Lower lobe of right lung (tissue), 2 donors: Measurements from ENCODE around the gene PPP1R14D. TPM values are rescaled to one million over a fixed set of nuclear protein-coding genes. Genes with fewer than 3 reads are reported as not detected.

ENCODE experiments used
- ATAC-seq, 2 donors: fragments of 200-7000 bp; cut with Tn5 transposase; one replicate each; pipeline ENCODE4 v1.9.1; 2020 to 2022; ENCODE audit warnings: mild to moderate bottlenecking in 2 of 2, moderate library complexity in 2 of 2
- DNase-seq: peaks from one replicate; pipeline ENCODE4 v3.0.0-alpha.2; 2020
- H3K27ac ChIP-seq: fragments of 200-600 bp; one replicate; pipeline ENCODE4 v1.8.0; 2022
- H3K27me3 ChIP-seq: fragments of 200-600 bp; one replicate; pipeline ENCODE4 v1.8.0; 2022; ENCODE audit warnings: low read depth
- H3K36me3 ChIP-seq: fragments of 200-600 bp; one replicate; pipeline ENCODE4 v1.8.0; 2022; ENCODE audit warnings: mild to moderate bottlenecking
- H3K4me1 ChIP-seq: fragments of 200-600 bp; one replicate; pipeline ENCODE4 v1.8.0; 2022
- H3K4me3 ChIP-seq: fragments of 200-600 bp; one replicate; pipeline ENCODE4 v1.8.0; 2022; ENCODE audit warnings: mild to moderate bottlenecking
- H3K9me3 ChIP-seq: fragments of 200-600 bp; one replicate; pipeline ENCODE4 v1.8.0; 2022
- intact Hi-C: fragments of 100-400 bp; cut with DNase I; formaldehyde crosslinking; loops from one replicate; pipeline ENCODE4 v1.11.0; 2022
- total RNA-seq: library from RNA; stranded (reverse); fragmentation: NEBNext Ultra II Directional; extraction: Animal tissue kit (Norgen Biotek cat#: 25700); gene quantifications from one replicate; pipeline ENCODE4 v1.2.1, GENCODE V29; 2021
- TF ChIP-seq, protein P1 (sequence below): fragments of 200-600 bp; IDR thresholded peaks from one replicate; pipeline ENCODE4 v1.8.0; 2022; ENCODE audit warnings: antibody characterized with exemption, mild to moderate bottlenecking
- donor health status: DM: no; HTN: yes; CAD: no; lungs with severe emphysema.

Gene PPP1R14D
- total RNA-seq, 1 donor from 2014 or later, result 0.53 TPM

DNA sequence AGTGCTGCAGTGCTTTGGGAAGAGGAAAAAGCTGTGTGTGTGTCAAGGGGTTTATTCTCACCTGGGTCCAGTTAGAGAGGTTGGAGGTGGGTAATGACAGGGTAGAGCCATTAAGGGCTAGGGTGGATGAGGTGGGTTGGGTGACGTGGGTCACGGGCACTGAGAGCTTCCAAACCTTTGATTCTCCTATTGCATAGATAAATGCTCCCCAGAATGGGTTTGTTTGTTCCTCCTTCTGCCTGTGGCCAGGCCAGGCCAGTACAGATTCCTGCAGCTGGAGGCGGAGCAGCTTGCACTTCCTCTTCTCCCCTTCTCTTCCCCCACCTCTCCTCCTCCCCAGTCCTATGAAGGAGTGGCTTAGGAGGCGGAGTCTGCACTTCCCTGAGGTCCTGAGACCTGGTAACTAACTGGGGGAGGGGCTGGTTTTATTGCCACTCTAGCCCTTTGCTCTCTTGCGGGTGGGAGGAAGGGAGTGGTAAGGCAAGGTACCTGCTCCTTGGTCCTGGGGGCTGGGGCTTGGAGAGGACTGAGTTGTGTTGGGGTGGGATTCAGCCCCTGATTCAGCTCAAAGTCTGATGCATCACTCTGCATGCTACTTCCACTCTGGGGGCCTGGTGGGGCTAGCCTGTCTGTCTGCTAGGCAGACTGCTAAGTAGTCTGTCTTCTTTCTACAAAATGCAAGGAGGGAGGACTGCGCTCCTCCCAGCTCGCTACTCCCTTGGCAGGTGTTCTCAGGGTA is 18.9 kb upstream of the PPP1R14D start:
- Histone ChIP-seq H3K4me1 (peaks cover 45% of the 10 kb centered on the region), H3K9me3 (no peaks in the 10 kb centered on the region), H3K36me3 (peaks cover 13% of the 10 kb centered on the region), H3K4me3 (peak overlapping the region; percentile 71), H3K27me3 (peaks cover 16% of the 10 kb centered on the region), H3K27ac (peak overlapping the region; percentile 83)
- TF ChIP-seq, protein P1, sequence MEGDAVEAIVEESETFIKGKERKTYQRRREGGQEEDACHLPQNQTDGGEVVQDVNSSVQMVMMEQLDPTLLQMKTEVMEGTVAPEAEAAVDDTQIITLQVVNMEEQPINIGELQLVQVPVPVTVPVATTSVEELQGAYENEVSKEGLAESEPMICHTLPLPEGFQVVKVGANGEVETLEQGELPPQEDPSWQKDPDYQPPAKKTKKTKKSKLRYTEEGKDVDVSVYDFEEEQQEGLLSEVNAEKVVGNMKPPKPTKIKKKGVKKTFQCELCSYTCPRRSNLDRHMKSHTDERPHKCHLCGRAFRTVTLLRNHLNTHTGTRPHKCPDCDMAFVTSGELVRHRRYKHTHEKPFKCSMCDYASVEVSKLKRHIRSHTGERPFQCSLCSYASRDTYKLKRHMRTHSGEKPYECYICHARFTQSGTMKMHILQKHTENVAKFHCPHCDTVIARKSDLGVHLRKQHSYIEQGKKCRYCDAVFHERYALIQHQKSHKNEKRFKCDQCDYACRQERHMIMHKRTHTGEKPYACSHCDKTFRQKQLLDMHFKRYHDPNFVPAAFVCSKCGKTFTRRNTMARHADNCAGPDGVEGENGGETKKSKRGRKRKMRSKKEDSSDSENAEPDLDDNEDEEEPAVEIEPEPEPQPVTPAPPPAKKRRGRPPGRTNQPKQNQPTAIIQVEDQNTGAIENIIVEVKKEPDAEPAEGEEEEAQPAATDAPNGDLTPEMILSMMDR, result no peak
- intact Hi-C loops, result no loop called here
- peak; percentile 76 to 89 for ATAC-seq
- DNase-seq, result peak; percentile 89

DNA sequence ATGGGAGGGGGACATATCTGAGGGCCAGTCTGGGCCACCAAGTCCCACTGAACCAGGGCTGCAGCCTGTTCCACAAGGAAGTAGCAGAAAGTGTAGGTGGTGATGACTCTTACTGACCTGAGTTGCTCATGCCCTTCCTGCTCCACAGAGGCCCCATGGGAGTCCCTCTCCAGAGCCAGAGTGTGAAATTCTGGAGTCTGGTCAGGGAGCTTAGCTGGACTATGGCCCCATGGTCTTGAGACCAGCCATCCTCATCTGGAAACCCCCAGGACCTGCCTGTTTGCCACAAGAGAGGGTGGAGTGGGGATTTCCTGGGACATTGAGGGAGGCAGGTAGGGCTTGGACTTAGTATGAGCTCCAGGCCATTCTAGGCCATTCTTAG is 18.3 kb upstream of the PPP1R14D start:
- Histone ChIP-seq H3K4me3 (peak overlapping the region; percentile 71), H3K4me1 (peaks cover 45% of the 10 kb centered on the region), H3K36me3 (peaks cover 13% of the 10 kb centered on the region), H3K27ac (peak overlapping the region; percentile 83), H3K27me3 (peaks cover 16% of the 10 kb centered on the region), H3K9me3 (no peaks in the 10 kb centered on the region)
- intact Hi-C loops, result no loop called here
- TF ChIP-seq, protein P1, result no peak
- DNase-seq (no peak), ATAC-seq (peak in 1 of 2 donors; percentile 1)

DNA sequence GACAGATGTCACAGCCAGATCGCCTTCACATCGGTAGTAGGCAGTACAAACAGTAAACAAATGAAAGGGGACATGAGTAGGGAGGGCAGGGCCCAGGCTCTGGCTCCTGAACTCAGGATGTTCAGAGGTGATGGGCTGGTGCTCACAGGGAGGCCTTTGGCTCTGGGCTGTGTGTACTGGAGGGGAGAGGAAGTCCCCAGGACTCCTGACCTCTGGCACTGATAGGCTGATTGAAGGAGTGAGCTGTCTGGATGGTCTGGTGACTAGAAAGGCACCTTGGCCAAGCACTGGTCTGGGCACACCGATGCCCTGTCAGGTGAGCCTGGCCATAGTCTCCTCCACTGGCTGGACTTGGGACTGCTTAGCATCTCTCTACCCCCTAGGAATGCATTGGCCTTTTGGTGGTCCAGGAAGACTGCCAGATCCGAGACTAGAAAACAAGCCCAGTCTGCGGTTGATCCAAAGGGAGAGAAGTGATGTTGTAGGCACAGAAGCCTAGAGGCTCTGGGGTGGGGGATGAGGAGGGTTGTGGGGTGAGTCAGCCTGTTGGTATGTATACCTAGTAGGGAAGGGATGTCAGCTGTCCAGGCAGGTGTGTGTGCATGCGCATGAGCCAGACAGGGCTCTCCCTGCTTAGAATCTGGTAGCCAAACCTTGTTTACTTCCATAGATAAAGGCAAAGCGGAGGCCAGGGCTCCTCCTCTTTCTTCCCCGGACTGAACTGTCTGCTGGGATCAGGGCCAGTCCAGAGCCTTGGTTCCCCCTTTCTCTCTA is 17.2 kb upstream of the PPP1R14D start:
- no peaks in the 10 kb centered on the region for H3K9me3 ChIP-seq
- peak overlapping the region; percentile 83 for H3K27ac ChIP-seq
- peaks cover 45% of the 10 kb centered on the region for H3K4me1 ChIP-seq
- H3K27me3 ChIP-seq, result peaks cover 16% of the 10 kb centered on the region
- TF ChIP-seq, protein P1, result no peak
- H3K4me3 ChIP-seq, result peak overlapping the region; percentile 71
- peaks cover 9% of the 10 kb centered on the region for H3K36me3 ChIP-seq
- DNase-seq (peak; percentile 80), ATAC-seq (peak; percentile 82 to 84)
- intact Hi-C loops, result no loop called here

DNA sequence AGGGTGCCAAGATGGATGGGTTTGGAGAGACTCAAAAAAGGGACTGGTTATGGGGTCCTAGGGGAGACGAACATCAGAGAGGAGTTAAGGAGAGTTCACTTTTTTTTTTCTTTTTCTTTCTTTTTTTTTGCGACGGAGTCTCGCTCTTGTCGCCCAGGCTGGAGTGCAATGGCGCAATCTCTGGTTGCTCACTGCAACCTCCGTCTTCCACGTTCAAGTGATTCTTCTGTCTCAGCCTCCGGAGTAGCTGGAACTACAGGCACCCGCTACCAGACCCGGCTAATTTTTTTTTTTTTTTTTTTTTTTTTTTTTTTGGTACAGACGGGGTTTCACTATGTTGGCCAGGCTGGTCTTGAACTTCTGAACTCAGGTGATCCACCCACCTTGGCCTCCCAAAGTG is 16.5 kb upstream of the PPP1R14D start:
- Histone ChIP-seq H3K4me1 (peaks cover 45% of the 10 kb centered on the region), H3K9me3 (no peaks in the 10 kb centered on the region), H3K27ac (peak overlapping the region; percentile 83), H3K4me3 (peak overlapping the region; percentile 71), H3K27me3 (peaks cover 16% of the 10 kb centered on the region), H3K36me3 (peaks cover 2% of the 10 kb centered on the region)
- intact Hi-C loops, result no loop called here
- ATAC-seq, result peak in 1 of 2 donors; percentile 6
- no peak for DNase-seq
- TF ChIP-seq, protein P1, result no peak

DNA sequence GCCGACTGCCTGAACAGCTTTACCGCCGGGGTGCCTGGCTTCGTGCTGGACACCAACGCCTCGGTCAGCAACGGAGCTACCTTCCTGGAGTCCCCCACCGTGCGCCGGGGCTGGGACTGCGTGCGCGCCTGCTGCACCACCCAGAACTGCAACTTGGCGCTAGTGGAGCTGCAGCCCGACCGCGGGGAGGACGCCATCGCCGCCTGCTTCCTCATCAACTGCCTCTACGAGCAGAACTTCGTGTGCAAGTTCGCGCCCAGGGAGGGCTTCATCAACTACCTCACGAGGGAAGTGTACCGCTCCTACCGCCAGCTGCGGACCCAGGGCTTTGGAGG is 16.2 kb upstream of the PPP1R14D start:
- H3K27ac ChIP-seq, result peak overlapping the region; percentile 83
- H3K36me3 ChIP-seq, result no peaks in the 10 kb centered on the region
- H3K4me1 ChIP-seq, result peaks cover 45% of the 10 kb centered on the region
- H3K4me3 ChIP-seq, result peak overlapping the region; percentile 71
- ATAC-seq, result peak; percentile 31 to 51
- intact Hi-C loops, result no loop called here
- H3K9me3 ChIP-seq, result no peaks in the 10 kb centered on the region
- TF ChIP-seq, protein P1, result no peak
- peaks cover 16% of the 10 kb centered on the region for H3K27me3 ChIP-seq
- DNase-seq, result peak; percentile 73
